Retina (tissue), 1 donor: ENCODE data around the gene CCNB3.

Experiments
- DNase-seq: peaks from one replicate; pipeline ENCODE4 v3.0.0-alpha.2; 2016

Gene CCNB3

DNA sequence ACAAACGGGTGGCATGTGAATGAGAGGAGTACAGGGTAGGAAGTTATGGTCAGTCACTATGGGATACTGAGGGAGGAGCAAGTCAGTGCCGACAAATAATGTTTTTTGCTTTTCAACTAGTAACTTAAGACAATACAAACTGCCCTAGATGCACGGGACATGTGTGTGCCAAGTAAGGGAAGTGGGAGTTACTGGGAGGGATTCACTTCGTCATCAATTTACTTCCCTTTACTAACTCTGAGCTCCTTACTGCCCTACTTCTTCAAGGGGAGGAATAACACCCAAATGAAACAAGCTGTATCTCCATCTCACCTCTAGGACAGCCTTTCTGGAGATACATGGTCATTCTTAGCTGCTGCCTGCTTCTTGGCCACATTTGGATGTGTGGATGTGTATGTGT is 168.4 kb downstream of the CCNB3 start:
- DNase-seq = no peak

DNA sequence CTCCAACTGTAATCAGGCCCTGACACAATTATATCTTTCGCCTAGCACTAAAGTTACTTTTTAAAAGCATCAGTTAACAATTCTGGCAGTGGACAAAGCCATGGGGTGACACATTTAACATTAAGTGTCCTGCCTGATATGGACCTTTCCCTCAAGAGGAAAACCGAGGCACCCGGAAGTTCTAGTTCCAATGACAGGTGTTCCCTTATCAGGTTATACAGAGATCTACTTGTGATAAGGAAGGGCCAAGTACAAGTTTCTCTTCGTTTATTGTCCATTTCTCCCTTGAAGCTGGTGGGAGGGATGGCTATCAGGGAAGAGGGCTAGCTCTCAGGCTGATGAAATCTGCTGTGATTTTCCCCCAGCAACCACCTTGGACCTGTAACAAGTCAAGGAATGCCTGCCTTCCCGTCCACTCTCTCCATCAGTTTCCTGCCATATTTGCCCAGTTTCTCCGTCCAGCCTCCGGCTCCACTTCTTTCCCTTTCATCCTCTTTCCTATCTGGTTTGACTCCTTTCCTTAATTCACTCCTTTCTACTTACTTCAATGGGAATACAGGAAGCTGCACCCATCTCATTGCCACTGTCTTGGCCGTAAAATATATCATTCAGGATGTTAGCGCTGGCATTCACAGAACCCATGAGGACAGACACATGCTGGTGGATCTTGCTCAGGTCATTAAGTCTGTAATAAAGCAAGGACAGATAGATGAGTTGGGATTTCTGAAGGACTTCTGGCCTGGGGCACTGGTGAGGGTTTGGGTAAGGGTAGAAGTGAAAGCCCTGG is 171.1 kb downstream of the CCNB3 start:
- DNase-seq = no peak

DNA sequence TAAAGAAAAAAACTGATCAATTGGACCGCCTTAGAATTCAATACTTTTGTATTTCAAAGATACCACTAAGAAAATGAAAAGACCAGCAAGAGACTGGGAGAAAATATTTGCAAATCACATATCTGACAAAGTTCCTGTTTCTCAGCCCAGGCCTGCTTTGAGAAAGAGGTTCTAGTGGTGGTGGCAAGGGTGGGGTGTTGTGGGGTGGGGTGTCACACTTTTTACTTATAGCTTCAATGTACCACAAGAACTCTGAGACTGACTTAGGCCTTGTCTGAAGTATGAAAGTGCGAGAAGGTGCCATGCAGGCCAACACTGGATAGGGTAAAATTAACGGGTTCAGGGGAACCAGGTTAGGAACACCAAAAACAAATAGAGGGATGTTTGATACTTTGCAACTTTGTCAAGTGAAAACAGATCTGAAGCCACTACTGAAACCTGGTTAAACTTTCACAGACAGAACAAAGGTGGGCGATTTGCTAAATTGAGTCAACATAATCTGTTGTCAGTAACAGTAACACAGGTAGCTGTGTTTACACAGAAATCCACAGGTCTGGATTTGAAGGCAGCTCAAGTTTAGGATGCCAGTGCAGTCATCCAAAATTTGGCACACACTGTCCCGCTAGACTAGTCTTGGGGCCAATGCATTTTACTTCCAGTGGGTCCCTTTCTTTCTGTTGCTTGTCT is 177.3 kb downstream of the CCNB3 start:
- DNase-seq = no peak

DNA sequence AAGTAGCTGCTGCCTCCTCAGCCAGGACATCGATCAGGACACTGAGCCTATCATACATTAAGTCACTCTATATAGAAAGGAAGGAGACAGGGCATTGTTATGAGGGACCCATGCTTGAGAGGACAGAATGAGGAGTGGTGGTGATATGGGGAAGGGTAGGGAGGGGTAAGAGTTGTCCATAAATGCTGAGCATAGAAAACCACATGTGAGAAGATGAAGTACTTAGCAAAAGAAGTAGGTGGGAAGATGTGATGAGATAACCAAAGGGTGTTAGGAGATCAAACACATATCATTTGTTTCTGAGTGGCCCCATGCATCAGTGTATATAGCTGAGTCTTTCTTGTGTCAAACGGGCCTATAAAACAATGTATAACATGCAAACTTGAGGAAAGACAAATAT is 182.0 kb downstream of the CCNB3 start:
- DNase-seq = no peak

DNA sequence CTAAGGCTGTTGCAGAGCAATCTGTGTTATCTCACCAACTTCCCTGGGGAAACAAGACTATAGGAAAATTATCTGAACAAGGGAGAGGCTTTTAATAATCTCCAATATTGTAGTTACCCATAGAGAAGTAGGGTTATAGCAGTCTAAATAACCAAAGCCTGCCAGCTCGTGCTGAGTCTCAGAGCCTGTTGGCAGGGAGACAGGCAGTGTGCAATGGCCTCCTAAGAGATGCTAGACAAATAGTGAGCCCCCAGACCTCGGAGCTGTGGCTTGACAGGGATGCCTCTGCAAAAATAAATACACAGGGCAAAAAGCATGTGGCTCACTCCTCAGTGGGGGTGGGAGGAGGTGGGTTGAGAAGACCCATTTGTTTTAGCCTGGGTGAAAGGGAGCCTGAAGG is 189.3 kb downstream of the CCNB3 start:
- no peak for DNase-seq
